ENCODE data around the gene TECPR2.

TECPR2 gene

DNA sequence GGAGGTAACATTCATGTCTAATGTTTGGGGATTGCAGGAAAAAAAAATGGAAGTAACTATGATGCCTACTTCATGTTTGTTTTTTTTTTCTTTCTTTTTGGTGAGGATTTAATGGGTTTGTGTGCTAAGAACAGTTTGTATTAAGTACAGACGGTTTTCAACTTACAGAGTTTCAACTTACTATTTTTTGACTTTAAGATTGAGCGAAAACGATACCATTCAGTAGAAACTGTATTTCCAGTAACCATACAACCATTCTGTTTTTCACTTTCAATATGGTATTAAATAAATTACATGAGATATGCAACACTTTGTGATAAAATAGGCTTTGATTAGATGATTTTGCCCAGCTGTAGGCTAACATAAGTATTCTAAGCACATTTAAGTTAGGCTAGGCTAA is 10.4 kb downstream of the TECPR2 start:
- DNase-seq (ENCODE audit: low spot score) = no peak

- no peak for DNase-seq (ENCODE audit: low spot score)
Observed at GRCh38 chr14:102374264-102374663, 11.5 kb downstream of the TECPR2 start.

DNA sequence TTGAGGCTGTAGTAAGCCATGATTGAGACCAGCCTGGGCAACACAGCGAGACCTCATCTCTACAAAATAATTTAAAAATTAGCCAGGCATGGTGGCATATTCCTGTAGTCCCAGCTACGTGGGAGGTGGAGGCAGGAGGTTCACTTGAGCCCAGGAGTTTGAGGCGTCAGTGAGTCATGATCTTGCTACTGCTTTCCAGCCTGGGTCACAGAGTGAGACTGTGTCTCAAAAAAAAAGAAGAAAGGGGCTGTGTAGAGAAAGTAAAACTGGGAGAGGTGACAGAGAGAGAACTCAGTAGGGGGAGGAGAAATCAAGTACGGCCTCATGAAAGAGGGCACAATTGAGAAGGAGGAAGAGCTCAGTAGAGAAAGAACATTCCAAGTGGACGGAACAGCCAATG is 12.4 kb downstream of the TECPR2 start:
- no peak for DNase-seq (ENCODE audit: low spot score)

DNA sequence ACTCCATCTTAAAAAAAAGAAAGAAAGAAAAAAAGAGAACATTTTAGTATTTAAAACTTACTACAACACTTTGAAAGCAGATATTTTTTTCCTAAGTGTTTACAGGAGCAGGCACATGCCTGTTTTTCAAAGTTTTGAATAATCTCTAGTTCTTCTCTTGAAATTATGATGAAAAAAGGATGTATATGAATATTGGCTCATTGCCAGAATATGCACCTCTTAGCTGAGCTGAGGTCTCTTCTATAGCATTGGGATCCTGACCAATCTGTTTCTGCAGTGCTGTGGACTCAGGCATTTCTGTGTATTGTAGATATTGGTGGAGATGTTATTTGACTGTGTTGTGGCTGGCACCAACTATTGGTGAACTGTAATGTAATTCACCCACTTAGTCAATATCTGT is 15.0 kb downstream of the TECPR2 start:
- no peak for DNase-seq (ENCODE audit: low spot score)

DNA sequence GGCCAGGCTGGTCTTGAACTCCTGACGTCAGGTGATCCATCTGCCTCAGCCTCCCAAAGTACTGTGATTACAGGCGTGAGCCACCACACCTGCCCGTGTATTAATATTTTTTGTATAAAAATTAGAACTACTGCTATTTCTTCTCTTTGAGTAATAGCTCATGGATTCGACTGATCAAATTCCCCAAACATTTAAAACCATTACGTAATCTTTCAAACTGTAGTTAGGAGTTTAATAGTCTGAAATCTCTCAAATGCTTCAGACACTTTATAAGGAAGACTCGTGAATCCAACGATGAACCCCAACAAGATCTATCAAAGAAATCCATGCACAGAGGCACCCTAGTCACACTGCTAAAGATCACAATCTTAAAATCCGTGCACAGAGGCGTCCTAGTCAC is 16.1 kb downstream of the TECPR2 start:
- no peak for DNase-seq (ENCODE audit: low spot score)

- DNase-seq (ENCODE audit: low spot score) = no peak
Observed at GRCh38 chr14:102387086-102387485, 24.3 kb downstream of the TECPR2 start.

DNA sequence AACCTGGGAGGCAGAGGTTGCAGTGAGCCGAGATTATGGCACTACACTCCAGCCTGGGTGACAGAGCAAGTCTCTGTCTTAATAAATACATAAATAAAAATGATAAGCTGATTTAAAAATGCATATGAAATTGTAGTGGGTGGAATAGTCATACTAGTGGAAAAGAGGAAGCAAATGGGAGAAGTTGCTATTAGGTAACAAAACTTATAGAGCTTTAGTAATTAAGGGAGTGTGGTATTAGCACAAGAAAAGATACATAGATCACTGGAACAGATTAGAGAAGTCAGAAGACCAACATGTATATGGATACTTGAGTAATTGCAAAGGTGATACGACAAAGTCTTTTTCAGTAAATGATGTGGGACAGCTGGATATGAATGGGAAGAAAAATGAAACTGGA is 26.5 kb downstream of the TECPR2 start:
- DNase-seq (ENCODE audit: low spot score) = no peak

DNA sequence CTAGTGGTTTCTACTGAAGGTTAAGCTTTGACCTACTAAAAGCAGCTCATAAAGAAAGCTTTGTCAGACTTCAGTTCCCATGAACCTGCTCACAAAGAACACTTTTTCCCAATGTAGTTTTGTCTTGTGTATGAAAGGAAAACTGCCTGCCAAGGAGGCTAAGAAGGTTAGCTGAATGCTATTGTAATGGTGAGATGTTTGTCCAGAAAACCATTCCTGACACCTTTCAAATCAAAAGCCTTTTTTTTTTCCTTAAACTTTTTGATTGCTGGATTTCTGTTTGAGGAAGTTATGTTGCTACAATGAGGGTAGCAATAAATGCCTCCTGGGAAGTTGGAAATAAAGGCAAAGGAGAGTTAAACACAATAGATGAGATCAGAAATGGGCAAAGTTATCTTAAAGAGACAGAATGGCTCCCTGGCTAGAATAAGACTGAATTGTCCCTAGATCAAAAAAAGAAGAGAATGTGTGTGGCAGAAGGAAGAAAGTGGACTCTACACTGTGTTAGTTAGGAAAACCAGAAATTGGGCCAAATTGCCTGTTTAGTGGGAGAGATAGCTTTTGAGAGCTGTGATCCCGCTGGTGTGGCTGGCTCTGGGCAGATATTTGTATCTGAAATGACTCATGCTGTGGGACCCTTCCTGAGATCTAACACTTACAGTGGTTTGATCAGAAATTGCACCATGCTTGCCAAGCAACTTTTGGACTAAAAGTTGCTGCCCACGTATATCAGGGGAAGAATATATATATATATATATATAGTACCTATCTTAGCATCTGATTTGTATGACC is 27.5 kb downstream of the TECPR2 start:
- no peak for DNase-seq (ENCODE audit: low spot score)

- no peak for DNase-seq (ENCODE audit: low spot score)
Observed at GRCh38 chr14:102392506-102392905, 29.8 kb downstream of the TECPR2 start.

GRCh38 chr14:102394717-102395375 is 32.1 kb downstream of the TECPR2 start:
- no peak for DNase-seq (ENCODE audit: low spot score)

DNA sequence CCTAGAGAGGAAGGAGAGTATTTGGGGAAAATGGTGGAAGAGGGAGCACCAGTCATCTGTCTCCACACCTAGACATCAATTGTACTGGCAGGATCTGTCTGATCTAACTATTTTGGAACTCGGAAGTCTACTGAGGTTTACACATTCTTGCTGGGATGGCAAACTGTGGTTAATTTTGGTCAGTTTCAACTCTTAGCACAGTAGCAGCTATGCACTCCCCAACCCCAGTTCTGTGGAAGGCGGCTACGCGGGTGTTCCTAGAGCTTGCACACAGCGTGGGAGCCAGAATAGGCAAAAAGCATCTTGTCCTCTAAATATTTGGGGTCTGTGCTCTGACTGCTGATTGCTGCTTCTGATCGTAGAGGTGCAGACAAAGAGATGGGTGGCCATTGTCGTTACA is 33.8 kb downstream of the TECPR2 start:
- DNase-seq (ENCODE audit: low spot score) = no peak

DNA sequence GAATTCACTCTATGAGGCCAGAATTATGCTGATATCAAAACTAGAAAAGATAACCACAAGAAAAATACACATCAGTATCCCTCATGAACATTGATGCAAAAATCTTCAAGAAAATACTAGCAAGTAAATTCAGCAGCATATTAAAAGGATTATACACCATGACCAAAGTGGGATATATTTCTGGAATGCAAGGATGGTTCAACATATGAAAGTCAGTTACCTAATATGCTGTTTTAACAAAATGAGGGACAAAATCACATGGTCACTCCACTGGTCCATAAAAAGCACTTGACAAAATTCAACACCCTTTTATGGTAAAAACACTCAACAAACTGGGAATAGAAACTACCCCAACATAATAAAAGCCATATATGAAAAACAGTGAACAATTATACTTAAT is 40.3 kb downstream of the TECPR2 start:
- DNase-seq (ENCODE audit: low spot score) = no peak

- DNase-seq (ENCODE audit: low spot score) = no peak
Observed at GRCh38 chr14:102407258-102407657, 44.5 kb downstream of the TECPR2 start.

GRCh38 chr14:102408724-102409123 is 46.0 kb downstream of the TECPR2 start:
- no peak for DNase-seq (ENCODE audit: low spot score)

DNA sequence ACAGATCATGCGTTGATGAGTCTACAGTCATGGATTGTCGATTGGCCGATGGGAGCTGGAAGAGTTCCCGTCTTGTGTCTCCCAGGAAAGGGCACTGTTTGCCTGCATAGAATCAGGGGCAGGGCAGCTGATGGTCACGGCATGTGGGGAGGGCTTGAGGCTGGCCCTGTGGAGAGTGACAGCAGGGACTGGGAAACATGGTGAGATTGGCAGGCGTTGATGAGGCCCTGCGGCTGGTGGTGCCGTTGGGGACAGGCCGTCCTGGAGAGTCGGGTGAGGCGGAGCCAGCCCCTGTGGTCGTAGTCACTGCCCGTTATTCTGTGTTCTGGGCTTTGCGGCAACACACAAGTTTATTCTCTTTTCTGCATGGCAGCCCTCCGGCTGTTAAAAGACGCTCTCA is 52.9 kb downstream of the TECPR2 start:
- DNase-seq (ENCODE audit: low spot score) = no peak

DNA sequence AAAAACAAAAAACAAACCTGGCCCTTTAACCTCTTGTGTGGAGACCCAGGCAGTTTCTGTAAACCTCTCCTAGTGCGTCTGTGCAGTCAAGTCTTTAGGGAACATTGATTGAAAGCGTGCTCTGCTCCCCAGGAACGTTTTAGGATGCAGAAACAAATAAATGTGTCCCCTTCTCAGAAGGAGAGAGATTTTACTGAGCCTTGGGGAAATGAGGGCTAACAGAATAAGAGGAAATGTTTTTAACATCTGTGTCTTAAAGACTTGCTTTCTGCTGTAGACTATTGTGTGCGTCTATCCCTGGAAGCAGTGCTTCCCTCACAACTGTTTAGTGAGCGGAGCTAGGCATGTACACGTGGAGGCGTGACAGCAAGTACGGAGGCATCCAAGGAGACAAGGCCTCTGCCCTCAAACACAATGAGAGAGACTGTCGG is 54.3 kb downstream of the TECPR2 start:
- no peak for DNase-seq (ENCODE audit: low spot score)

DNA sequence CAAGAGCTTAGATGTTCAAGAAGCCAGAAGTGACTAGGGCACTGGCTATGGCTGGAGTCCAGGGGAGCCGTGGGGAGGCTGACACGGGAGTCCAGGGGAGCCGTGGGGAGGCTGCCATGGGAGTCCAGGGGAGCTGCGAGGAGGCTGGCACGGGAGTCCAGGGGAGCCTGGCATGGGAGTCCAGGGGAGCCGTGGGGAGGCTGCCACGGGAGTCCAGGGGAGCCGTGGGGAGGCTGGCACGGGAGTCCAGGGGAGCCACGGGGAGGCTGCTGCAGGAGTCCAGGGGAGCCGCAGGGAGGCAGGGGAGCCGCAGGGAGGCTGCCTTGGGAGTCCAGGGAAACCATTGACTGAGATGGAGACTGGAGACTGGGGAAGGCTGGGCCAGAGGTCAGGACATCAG is 54.9 kb downstream of the TECPR2 start:
- no peak for DNase-seq (ENCODE audit: low spot score)

DNA sequence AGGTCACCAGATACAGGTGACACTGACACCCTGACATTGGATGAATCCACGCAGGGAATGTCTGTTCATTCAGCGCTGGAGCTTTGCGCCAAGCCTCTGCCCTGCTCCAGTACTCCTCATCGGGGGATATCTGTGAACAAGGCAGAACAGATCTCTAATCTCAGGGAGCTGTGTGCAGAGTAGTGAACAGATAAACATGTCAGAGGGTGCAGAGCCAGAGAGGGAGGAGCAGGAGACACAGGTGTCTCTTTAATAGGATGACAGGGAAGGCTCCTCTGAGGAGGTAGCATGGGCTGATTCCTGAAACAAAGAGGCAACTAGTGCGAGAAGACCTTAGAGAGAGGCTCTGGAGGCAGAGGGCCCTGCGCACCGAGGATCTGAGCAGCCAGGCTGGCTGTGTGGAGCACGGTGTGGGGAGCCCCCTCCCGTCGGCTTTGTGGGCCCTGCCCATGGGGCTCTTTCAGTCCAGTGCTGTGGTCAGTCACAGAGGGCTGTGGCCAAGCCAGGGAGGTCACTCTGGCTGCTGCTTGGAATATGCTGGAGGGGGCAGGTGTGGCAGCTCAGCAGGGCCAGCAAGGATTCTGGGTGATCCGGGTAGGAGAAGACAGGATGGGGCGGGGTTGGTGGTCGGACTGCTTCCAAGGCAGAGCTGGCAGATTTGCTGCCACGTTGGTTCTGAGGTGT is 55.6 kb downstream of the TECPR2 start:
- DNase-seq (ENCODE audit: low spot score) = no peak

DNA sequence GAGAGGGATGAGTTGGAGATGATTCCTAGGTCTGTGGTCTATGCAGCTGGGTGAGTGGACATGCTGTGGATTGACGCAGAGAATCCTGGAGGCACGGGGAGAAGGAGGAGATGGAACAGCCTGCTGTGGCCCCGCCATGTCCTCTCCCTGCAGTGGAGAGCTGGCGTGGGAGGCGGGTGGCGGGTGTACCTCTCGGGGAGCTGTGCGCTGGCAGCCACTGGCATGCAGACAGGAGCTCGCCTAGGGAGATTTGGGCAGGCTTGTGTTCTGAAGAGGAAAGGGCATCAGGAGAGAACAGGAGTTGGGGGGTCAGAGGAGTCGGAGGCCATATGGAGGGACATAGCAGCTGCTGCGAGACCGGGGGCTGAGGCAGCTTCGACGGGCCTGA is 56.1 kb downstream of the TECPR2 start:
- DNase-seq (ENCODE audit: low spot score) = no peak

DNA sequence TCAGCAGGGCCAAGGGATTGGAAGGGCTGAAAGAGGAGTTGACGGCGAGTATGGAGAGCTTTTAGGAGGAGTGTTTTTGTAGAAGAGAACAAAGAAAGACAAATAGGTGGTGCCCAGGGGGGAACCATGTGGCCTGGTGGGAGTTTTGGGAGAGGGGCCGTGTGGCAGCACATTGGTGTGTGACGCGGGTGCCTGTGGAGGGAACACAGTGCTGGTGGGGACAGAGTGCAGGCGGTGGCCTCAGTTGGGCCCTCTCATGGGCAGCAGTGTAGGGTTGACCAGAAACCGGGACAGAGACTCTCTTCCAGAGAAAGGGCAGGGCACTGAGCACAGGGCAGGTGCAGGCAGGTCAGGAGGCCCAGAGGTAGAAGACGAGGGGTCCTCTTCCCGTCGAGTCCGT is 56.5 kb downstream of the TECPR2 start:
- DNase-seq (ENCODE audit: low spot score) = no peak

DNA sequence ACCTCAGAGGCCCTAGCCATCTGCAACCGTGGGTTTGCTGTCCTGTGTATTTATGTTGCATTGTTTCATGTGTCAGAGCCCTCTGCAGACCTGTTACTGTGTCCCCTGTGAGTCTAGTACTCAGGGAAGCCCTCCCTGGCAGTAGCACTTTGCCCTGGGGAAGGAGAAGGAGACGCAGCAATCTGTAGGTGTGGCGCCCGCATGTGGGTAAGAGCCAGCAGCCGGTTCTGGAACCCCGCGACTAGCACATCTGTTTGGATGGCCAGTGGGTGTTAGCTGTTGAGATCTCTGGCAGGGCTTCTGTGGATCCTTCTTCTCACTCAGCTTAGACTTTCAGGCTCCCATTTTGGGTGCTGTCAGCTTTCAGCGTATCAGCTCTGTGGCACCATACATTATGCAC is 57.0 kb downstream of the TECPR2 start:
- no peak for DNase-seq (ENCODE audit: low spot score)

GRCh38 chr14:102421411-102422057 is 58.8 kb downstream of the TECPR2 start:
- DNase-seq (ENCODE audit: low spot score) = no peak

- no peak for DNase-seq (ENCODE audit: low spot score)
Observed at GRCh38 chr14:102424520-102424919, 61.8 kb downstream of the TECPR2 start.
